HG03457 (cell line): Measurements from ENCODE around the gene CHD6.

Experiments used
- ATAC-seq: cut with Tn5 transposase; IDR thresholded peaks from one replicate; pipeline ENCODE4 v1.9.1; 2021; ENCODE audit warnings: moderate number of reproducible peaks; ENCODE audit not compliant: unreplicated experiment

The CHD6 gene

GRCh38 chr20:41621971-41622370, 3.8 kb upstream of the CHD6 start:
- ATAC-seq, result no peak

GRCh38 chr20:41621421-41621820, 3.2 kb upstream of the CHD6 start:
- ATAC-seq, result no peak

- ATAC-seq, result no peak
These were observed 1.4 kb upstream of the CHD6 start for GRCh38 chr20:41619360-41620100.

GRCh38 chr20:41618807-41619311, 682 bp upstream of the CHD6 start:
- ATAC-seq, result no peak

- ATAC-seq, result peak; percentile 5
These were observed 897 bp downstream of the CHD6 start for GRCh38 chr20:41617059-41617901.

GRCh38 chr20:41616228-41616627, 1.9 kb downstream of the CHD6 start:
- ATAC-seq, result no peak

- no peak for ATAC-seq
These were observed 2.5 kb downstream of the CHD6 start for GRCh38 chr20:41615676-41616075.

- ATAC-seq, result no peak
These were observed 3.1 kb downstream of the CHD6 start for GRCh38 chr20:41615110-41615509.

- ATAC-seq, result no peak
These were observed 4.9 kb downstream of the CHD6 start for GRCh38 chr20:41613321-41613720.

- no peak for ATAC-seq
These were observed 8.7 kb downstream of the CHD6 start for GRCh38 chr20:41609474-41609873.

- no peak for ATAC-seq
These were observed 9.6 kb downstream of the CHD6 start for GRCh38 chr20:41608606-41609005.

- ATAC-seq, result no peak
These were observed 10.4 kb downstream of the CHD6 start for GRCh38 chr20:41607791-41608190.

- ATAC-seq, result no peak
These were observed 14.2 kb downstream of the CHD6 start for GRCh38 chr20:41604002-41604401.

GRCh38 chr20:41601742-41602141, 16.4 kb downstream of the CHD6 start:
- no peak for ATAC-seq

GRCh38 chr20:41600926-41601631, 17.1 kb downstream of the CHD6 start:
- no peak for ATAC-seq

- ATAC-seq, result no peak
These were observed 18.5 kb downstream of the CHD6 start for GRCh38 chr20:41599699-41600104.

- no peak for ATAC-seq
These were observed 19.5 kb downstream of the CHD6 start for GRCh38 chr20:41598719-41599118.

GRCh38 chr20:41594514-41595322, 23.5 kb downstream of the CHD6 start:
- no peak for ATAC-seq

- no peak for ATAC-seq
These were observed 25.5 kb downstream of the CHD6 start for GRCh38 chr20:41592516-41593216.

- no peak for ATAC-seq
These were observed 30.2 kb downstream of the CHD6 start for GRCh38 chr20:41587956-41588355.
